H1 (cell line): ENCODE results near the gene TOMM5. TPM values are rescaled to one million over a fixed set of nuclear protein-coding genes. Genes with fewer than 3 reads are reported as not detected.

Experiments used
- CTCF ChIA-PET: fragments of 300-600 bp; sonication (Branson Sonifier 250); formaldehyde crosslinking; loops from one replicate; lab custom pipeline; 2021; ENCODE audit not compliant: partially characterized antibody; lab: Charles Lee
- POLR2A ChIA-PET: fragments of 300-600 bp; sonication (Branson Sonifier 250); formaldehyde crosslinking; loops from one replicate; lab custom pipeline; 2021; ENCODE audit warnings: inconsistent platforms; ENCODE audit not compliant: partially characterized antibody; lab: Charles Lee
- DNase-seq, 2 experiments: peaks; one replicate each; pipeline versions ENCODE4 v3.0.0 to v3.0.0-alpha.2; 2010 to 2022; ENCODE audit warnings: low spot score in 2 of 2, low read depth in 1 of 2, mixed read lengths in 1 of 2
- FAIRE-seq: peaks from 2 replicates; lab custom pipeline; 2011; peaks lifted over from hg19 to GRCh38; lab: Jason Lieb, UNC
- H2AFZ ChIP-seq: 2 replicates; pipeline ENCODE4 v1.8.1; 2012; ENCODE audit warnings: low read length, inconsistent platforms
- H2AK5ac ChIP-seq: 2 replicates; pipeline ENCODE4 v1.6.1; 2013; ENCODE audit warnings: low read depth, low read length
- H2BK120ac ChIP-seq: replicated peaks from 2 replicates; pipeline ENCODE3; 2013; ENCODE audit warnings: low read depth, low read length, inconsistent platforms
- H2BK12ac ChIP-seq: 2 replicates; pipeline ENCODE4 v1.6.1; 2013; ENCODE audit warnings: low read depth, low read length
- H2BK15ac ChIP-seq: 2 replicates; pipeline ENCODE4 v1.6.1; 2013; ENCODE audit warnings: low read length
- H2BK20ac ChIP-seq: 2 replicates; pipeline ENCODE4 v1.6.1; 2013; ENCODE audit warnings: low read length
- H2BK5ac ChIP-seq: 2 replicates; pipeline ENCODE4 v1.6.1; 2013; ENCODE audit warnings: low read depth, low read length
- H3K14ac ChIP-seq: 2 replicates; pipeline ENCODE4 v1.6.1; 2013; ENCODE audit warnings: inconsistent platforms; ENCODE audit not compliant: insufficient read length
- H3K18ac ChIP-seq: 2 replicates; pipeline ENCODE4 v1.6.1; 2013; ENCODE audit warnings: low read length; ENCODE audit errors: extremely low read depth
- H3K23ac ChIP-seq: 2 replicates; pipeline ENCODE4 v1.6.1; 2013; ENCODE audit warnings: inconsistent platforms; ENCODE audit not compliant: insufficient read length
- H3K23me2 ChIP-seq: 2 replicates; pipeline ENCODE4 v1.6.1; 2013; ENCODE audit warnings: low read depth, low read length
- H3K27ac ChIP-seq: 2 replicates; pipeline ENCODE4 v1.6.1; 2011; ENCODE audit warnings: low read depth, low read length, inconsistent platforms
- H3K27me3 ChIP-seq, 4 experiments: replicated peaks in 1 of 4; 1 replicate in 1 of 4; 2 replicates in 3 of 4; pipeline versions ENCODE4 v1.6.1 to v1.8.1; 2011 to 2013; ENCODE audit warnings: low read length in 3 of 4, mild to moderate bottlenecking in 3 of 4, inconsistent platforms in 2 of 4, mixed read lengths in 2 of 4, moderate library complexity in 1 of 4; ENCODE audit not compliant: control insufficient read depth in 3 of 4, insufficient read depth in 3 of 4; ENCODE audit errors: extremely low read depth in 1 of 4
- H3K36me3 ChIP-seq, 4 experiments: 2 replicates each; pipeline versions ENCODE4 v1.6.1 to v1.8.1; 2011 to 2013; ENCODE audit warnings: mild to moderate bottlenecking in 4 of 4, low read length in 3 of 4, moderate library complexity in 2 of 4, control low read depth in 1 of 4, inconsistent platforms in 1 of 4; ENCODE audit not compliant: insufficient read depth in 4 of 4, control insufficient read depth in 2 of 4
- H3K4ac ChIP-seq: replicated peaks from 2 replicates; pipeline ENCODE3; 2013; ENCODE audit warnings: low read length, low read depth, mixed read lengths, inconsistent platforms; ENCODE audit not compliant: insufficient read length
- H3K4me1 ChIP-seq, 4 experiments: replicated peaks in 1 of 4; 1 replicate in 1 of 4; 2 replicates in 3 of 4; pipeline versions ENCODE4 v1.6.1 to v1.8.1; 2011 to 2013; ENCODE audit warnings: low read length in 3 of 4, inconsistent platforms in 2 of 4, mixed read lengths in 1 of 4; ENCODE audit not compliant: insufficient read depth in 4 of 4, control insufficient read depth in 3 of 4
- H3K4me2 ChIP-seq, 2 experiments: 2 replicates each; pipeline versions ENCODE4 v1.6.1 to v1.8.1; 2011 to 2013; ENCODE audit warnings: low read depth in 2 of 2, low read length in 2 of 2, control low read depth in 1 of 2, inconsistent platforms in 1 of 2, mild to moderate bottlenecking in 1 of 2; ENCODE audit not compliant: insufficient read depth in 1 of 2
- H3K4me3 ChIP-seq, 4 experiments: fragments of 200-600, 300-600 bp in 1 of 4; sonication (generic), shearing (Covaris generic), sonication (Bioruptor Twin) in 1 of 4; 2 replicates each; pipeline versions ENCODE4 v1.5.1 to v1.8.1; 2011 to 2016; ENCODE audit warnings: low read length in 4 of 4, low read depth in 3 of 4, control low read depth in 2 of 4, inconsistent platforms in 2 of 4, mild to moderate bottlenecking in 2 of 4, mixed read lengths in 1 of 4, moderate library complexity in 1 of 4; ENCODE audit not compliant: insufficient read depth in 2 of 4; ENCODE audit errors: extremely low read depth in 1 of 4
- H3K56ac ChIP-seq: replicated peaks from 2 replicates; pipeline ENCODE3; 2013; ENCODE audit warnings: low read depth, mild to moderate bottlenecking, mixed read lengths, low read length, inconsistent platforms; ENCODE audit not compliant: insufficient read length
- H3K79me1 ChIP-seq: 2 replicates; pipeline ENCODE4 v1.6.1; 2013; ENCODE audit warnings: low read depth, low read length, control low read depth
- H3K79me2 ChIP-seq, 2 experiments: 2 replicates each; pipeline versions ENCODE4 v1.6.1 to v1.8.1; 2012 to 2013; ENCODE audit warnings: low read length in 2 of 2, mild to moderate bottlenecking in 2 of 2, inconsistent platforms in 1 of 2; ENCODE audit not compliant: insufficient read depth in 2 of 2, control insufficient read depth in 1 of 2
- H3K9ac ChIP-seq, 4 experiments: replicated peaks in 1 of 4; 1 replicate in 1 of 4; 2 replicates in 3 of 4; pipeline versions ENCODE4 v1.6.1 to v1.8.1; 2011 to 2013; ENCODE audit warnings: low read depth in 3 of 4, low read length in 3 of 4, control low read depth in 2 of 4, mild to moderate bottlenecking in 2 of 4, moderate library complexity in 2 of 4, inconsistent platforms in 1 of 4; ENCODE audit errors: extremely low read depth in 1 of 4
- H3K9me3 ChIP-seq, 2 experiments: 2 replicates each; pipeline versions ENCODE4 v1.6.1 to v1.8.1; 2012 to 2013; ENCODE audit warnings: mild to moderate bottlenecking in 2 of 2, moderate library complexity in 2 of 2, control low read depth in 1 of 2, inconsistent platforms in 1 of 2, low read depth in 1 of 2, low read length in 1 of 2, mixed read lengths in 1 of 2; ENCODE audit not compliant: insufficient read depth in 2 of 2
- H4K20me1 ChIP-seq, 2 experiments: replicated peaks in 1 of 2; 2 replicates each; pipeline versions ENCODE3 to v1.8.1; 2011 to 2013; ENCODE audit warnings: inconsistent platforms in 2 of 2, low read length in 2 of 2, mild to moderate bottlenecking in 1 of 2; ENCODE audit not compliant: insufficient read depth in 2 of 2, control insufficient read depth in 1 of 2
- H4K5ac ChIP-seq: 2 replicates; pipeline ENCODE4 v1.6.1; 2013; ENCODE audit warnings: low read length, low read depth, mixed read lengths, inconsistent platforms; ENCODE audit not compliant: insufficient read length
- H4K8ac ChIP-seq: 2 replicates; pipeline ENCODE4 v1.8.0; 2013; ENCODE audit warnings: mild to moderate bottlenecking, moderate library complexity, low read length, inconsistent platforms; ENCODE audit not compliant: insufficient read depth; ENCODE audit errors: extremely low read depth
- H4K91ac ChIP-seq: replicated peaks from 2 replicates; pipeline ENCODE3; 2013; ENCODE audit warnings: low read length, mixed read lengths, inconsistent platforms; ENCODE audit not compliant: insufficient read length
- GABPA ChIP-seq: IDR thresholded peaks from 2 replicates; pipeline ENCODE4 v1.6.1; 2011; ENCODE audit warnings: mild to moderate bottlenecking, low read length, moderate library complexity, borderline replicate concordance; ENCODE audit not compliant: insufficient read depth
- RBBP5 ChIP-seq: IDR thresholded peaks from 2 replicates; pipeline ENCODE4 v1.7.1; 2012; ENCODE audit warnings: low read depth, mild to moderate bottlenecking, inconsistent platforms, low read length, moderate library complexity, borderline replicate concordance
- SIN3A ChIP-seq, 2 experiments: IDR thresholded peaks in 1 of 2; conservative IDR thresholded peaks in 1 of 2; 2 replicates each; pipeline ENCODE4 v1.6.1; 2011 to 2012; ENCODE audit warnings: low read length in 2 of 2, improper control_type of control experiment in 1 of 2, low read depth in 1 of 2, mild to moderate bottlenecking in 1 of 2
- WGBS, 2 experiments: shearing (Covaris generic) in 1 of 2; methylation state at CpG; one replicate each; pipeline versions ENCODE4 v1.1.6 to v1.1.7; 2013 to 2015; ENCODE audit warnings: low lambda C conversion rate in 2 of 2, mixed read lengths in 2 of 2, inconsistent platforms in 1 of 2, low coverage in 1 of 2, missing lambda C conversion rate in 1 of 2; ENCODE audit not compliant: insufficient replicate concordance in 2 of 2, insufficient coverage in 1 of 2, insufficient read length in 1 of 2; ENCODE audit errors: extremely low coverage in 1 of 2, missing lambda C conversion rate in 1 of 2; 5-methylcytosine and 5-hydroxymethylcytosine counted together
- polyA plus RNA-seq, 7 experiments: library from polyadenylated mRNA; depleted of rRNA in 3 of 7; stranded (reverse) in 5 of 7; unstranded in 2 of 7; fragments of >200 nt in 5 of 7; fragments of 200-250 nt in 2 of 7; gene quantifications; 1 replicate in 5 of 7; 2 replicates in 1 of 7; 4 replicates in 1 of 7; pipeline versions ENCODE4 v1.2.1 to v1.2.3, GENCODE V29; 2011 to 2013; ENCODE audit warnings: missing spikeins in 2 of 7, mixed read lengths in 2 of 7
- total RNA-seq: library from RNA; stranded (reverse); fragmentation: NEBNext Ultra II Directional; extraction: Animal tissue kit (Norgen Biotek cat#: 25700); gene quantifications from 2 replicates; pipeline ENCODE4 v1.2.1, GENCODE V29; 2021

The TOMM5 gene
- total and polyA plus RNA-seq, 2 of the 8 experiments (the other 6 are each of a cell fraction or from before 2014, with no cell fraction given) = 171 to 174 TPM

GRCh38 chr9:37611014-37611413 lies 18.6 kb upstream of the TOMM5 start:
- no peaks in the 10 kb centered on the region for H3K36me3 ChIP-seq
- H3K79me1 ChIP-seq = no peaks in the 10 kb centered on the region
- H4K5ac ChIP-seq = no peak overlapping the region
- H3K4me2 ChIP-seq = no peak overlapping the region
- H3K56ac ChIP-seq = no peak overlapping the region
- H4K91ac ChIP-seq = no peak overlapping the region
- no peak overlapping the region for H4K8ac ChIP-seq
- 85% methylated on average over 6 of the region's 6 CpGs; no CpG with 5 or more reads in 1 of the 2 experiments for WGBS, 2 experiments
- ChIA-PET POLR2A (interaction anchor here (1.2 kb wide), 1 partner anchor 14 kb away, joined by 3 read pairs; no protein-coding TSS in a partner anchor), CTCF (interaction anchor here (0.7 kb wide), 2 partner anchors 34 to 644 kb away, joined by 3 to 4 read pairs; no protein-coding TSS in a partner anchor)
- H3K9me3 ChIP-seq = no peaks in the 10 kb centered on the region
- H2AK5ac ChIP-seq = no peak overlapping the region
- H3K4me1 ChIP-seq = no peaks in the 10 kb centered on the region
- H3K4ac ChIP-seq = no peak overlapping the region
- H3K79me2 ChIP-seq = no peaks in the 10 kb centered on the region; a peak in 1 of 4 replicates
- H3K27me3 ChIP-seq = no peaks in the 10 kb centered on the region
- no peak overlapping the region for H2BK15ac ChIP-seq
- FAIRE-seq (no peak), DNase-seq (no peak)
- H3K14ac ChIP-seq = no peak overlapping the region
- no peak overlapping the region for H3K9ac ChIP-seq
- H2BK20ac ChIP-seq = no peak overlapping the region
- no peak overlapping the region for H3K27ac ChIP-seq
- H2BK5ac ChIP-seq = no peak overlapping the region
- H2BK12ac ChIP-seq = no peak overlapping the region
- H4K20me1 ChIP-seq = no peaks in the 10 kb centered on the region
- no peak overlapping the region for H2AFZ ChIP-seq
- TF ChIP-seq GABPA (no peak), RBBP5 (no peak), SIN3A (conservative IDR thresholded peaks at IDR 0.05 in 1 of 2, IDR thresholded peaks at IDR 0.05 in 1 of 2; ENCODE audit: low read depth in 1 of 2, low read length in 2 of 2) (no peak)
- H3K18ac ChIP-seq = no peak overlapping the region
- H2BK120ac ChIP-seq = no peak overlapping the region
- H3K23ac ChIP-seq = no peak overlapping the region
- no peaks in the 10 kb centered on the region for H3K23me2 ChIP-seq
- no peak overlapping the region for H3K4me3 ChIP-seq
